ENCODE measurements around the gene METRN.
A peak's percentile ranks its signal among the peaks of the same experiment; 100 is the strongest.

Gene METRN

GRCh38 chr16:725463-726187, 10.7 kb downstream of the METRN start:
- no peak for DNase-seq

- DNase-seq = no peak
Observed at GRCh38 chr16:726188-726437, 11.2 kb downstream of the METRN start.

GRCh38 chr16:726438-727290, 11.7 kb downstream of the METRN start, which contains the start of the genes CCDC78 and HAGHL:
Gene CCDC78, minus strand, starts transcription at chr16:726443. Its CDS starts 76 bp downstream, at chr16:726367.
Gene HAGHL, plus strand, starts transcription at chr16:727106. Its CDS starts 404 bp downstream, at chr16:727510.
- peak; percentile 65 to 72 for DNase-seq

DNA sequence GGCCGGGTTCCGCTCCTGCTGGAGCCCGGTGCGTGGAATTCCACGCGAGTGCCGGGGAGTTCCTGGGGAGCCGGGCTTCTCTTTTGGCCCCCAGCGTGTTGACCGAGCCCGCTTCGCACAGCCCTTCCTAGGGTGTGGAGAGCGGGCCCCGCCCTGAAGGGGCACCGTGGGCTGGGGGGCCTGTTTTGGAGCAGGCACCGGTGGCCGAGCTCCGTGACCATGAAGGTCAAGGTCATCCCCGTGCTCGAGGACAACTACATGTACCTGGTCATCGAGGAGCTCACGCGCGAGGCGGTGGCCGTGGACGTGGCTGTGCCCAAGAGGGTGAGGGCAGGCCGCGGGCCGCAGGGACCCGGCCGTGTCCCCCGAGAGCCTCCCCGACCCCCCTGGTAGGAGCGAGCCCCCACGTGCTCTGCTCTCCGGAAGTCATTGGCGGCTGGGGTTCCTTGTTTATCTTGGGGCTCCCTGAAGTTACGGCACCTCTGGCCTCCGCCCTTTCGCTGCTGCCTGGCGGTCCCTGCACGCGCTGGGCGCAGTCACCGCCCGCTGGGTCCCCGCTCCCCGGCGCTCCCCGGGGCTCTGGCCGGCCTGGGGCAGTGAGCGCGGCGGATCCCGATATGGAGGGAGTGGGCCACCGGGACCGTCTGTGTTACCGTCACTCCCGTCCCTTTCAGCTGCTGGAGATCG, 12.5 kb downstream of the METRN start:
- peak; percentile 36 to 37 for DNase-seq

- DNase-seq = peak; percentile 64 to 72
Observed at GRCh38 chr16:728131-728889, 13.4 kb downstream of the METRN start.

GRCh38 chr16:728890-729744, 14.2 kb downstream of the METRN start:
- DNase-seq = no peak

DNA sequence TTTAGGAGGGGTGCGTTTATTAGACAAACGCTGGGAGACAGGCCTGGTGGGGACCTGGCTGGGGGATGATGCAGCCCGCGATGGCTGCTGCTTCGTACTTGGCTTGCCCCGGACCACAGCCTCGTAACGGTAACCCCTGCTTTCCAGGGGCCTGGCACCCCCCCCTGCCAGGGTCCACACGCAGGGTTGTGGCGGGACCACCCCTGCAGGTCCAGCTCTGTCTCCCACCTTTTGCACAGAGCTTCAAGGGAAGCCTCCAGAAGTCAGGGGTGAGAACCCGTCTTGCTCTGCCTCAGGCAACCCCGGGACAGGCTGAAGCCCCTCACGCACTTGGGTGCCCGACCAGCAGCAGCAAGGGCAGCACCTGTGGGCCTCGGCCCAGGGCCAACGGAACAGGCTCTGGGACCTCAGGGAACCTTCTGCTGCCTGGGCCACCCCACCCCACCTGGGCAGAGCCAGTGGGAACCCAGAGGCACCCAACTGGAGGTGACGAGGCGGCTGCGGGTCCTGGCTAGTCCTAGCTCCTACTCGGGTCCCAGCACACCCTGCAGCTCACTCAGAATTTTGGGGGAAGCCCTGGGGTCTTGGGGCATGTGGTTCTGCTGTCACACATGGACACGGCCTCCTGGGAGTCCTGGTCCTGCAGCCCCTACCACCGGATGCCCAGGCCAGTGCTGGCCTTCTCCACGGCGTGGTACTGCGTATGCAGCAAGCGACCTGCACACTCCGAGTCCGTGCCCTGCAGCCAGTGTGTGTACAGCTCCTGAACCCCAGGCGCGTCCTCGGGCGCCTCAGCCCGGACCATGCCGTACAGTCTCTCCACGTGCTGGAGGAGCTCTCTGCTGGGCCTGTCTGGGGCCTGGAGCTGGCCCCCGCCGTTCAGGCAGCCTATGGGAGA, 15.1 kb downstream of the METRN start:
- DNase-seq = no peak

DNA sequence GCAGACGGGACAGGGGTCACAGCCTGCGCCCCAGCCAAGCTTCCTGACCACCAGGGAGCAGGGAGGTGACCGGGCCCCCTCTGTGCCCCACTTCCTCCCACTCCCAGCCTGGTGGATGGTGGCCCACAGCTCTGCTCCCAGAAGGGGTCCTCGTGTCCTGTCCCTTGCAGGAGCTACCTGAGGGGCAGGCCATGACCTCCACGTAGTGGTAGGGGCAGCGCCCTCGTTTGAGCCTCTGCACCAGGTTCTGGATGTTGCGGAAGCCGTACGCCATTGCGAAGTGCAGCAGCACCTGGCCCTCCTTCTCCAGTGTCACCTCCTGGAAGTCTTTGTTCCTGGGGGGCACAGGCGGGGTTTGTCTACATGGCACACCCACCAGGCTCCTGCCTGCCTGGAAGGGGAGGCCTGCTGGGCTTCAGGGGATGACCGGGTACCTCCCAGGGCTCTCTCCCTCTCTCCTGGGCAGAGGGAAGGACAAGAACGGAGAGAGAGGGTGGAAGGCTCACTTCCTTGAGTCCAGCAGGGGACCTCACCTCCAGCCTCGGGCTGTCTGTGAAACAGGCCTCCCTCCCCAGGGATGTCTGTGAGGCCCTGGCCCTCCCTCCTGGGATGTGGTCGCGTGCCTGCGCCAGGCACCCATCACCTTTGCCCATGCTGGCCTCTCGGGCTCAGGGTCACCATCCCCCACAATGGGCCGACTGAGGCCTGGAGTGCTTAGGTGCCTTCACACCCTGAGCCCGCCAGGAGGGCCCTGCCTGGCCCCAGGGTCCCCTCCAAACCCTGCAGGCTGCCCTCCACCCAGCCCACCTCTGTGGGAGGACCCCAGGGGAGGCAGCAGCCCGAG, 16.0 kb downstream of the METRN start:
- DNase-seq = no peak

DNA sequence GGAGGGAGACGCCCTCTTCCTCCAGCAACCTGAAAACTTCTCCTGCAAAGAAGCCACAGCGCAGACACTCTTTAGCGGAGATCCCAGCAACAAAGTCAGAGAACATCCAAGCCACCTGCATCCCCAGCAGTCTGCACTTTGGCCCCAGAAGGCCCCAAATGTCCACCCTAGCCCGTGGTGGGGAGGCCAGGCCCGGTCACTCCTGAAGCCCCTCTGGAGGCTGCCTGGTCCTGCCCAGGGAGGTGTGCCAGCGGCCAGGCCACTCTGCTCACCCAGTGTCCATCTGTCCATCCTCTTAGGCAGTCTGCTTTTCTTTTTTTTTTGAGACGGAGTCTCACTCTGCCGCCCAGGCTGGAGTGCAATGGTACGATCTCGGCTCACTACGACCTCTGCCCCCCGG, 17.4 kb downstream of the METRN start:
- no peak for DNase-seq

GRCh38 chr16:732936-733335, 18.0 kb downstream of the METRN start:
- DNase-seq = no peak

- peak; percentile 50 to 52 for DNase-seq
Observed at GRCh38 chr16:733382-734207, 18.7 kb downstream of the METRN start.

- no peak for DNase-seq
Observed at GRCh38 chr16:734208-734980, 19.5 kb downstream of the METRN start.

DNA sequence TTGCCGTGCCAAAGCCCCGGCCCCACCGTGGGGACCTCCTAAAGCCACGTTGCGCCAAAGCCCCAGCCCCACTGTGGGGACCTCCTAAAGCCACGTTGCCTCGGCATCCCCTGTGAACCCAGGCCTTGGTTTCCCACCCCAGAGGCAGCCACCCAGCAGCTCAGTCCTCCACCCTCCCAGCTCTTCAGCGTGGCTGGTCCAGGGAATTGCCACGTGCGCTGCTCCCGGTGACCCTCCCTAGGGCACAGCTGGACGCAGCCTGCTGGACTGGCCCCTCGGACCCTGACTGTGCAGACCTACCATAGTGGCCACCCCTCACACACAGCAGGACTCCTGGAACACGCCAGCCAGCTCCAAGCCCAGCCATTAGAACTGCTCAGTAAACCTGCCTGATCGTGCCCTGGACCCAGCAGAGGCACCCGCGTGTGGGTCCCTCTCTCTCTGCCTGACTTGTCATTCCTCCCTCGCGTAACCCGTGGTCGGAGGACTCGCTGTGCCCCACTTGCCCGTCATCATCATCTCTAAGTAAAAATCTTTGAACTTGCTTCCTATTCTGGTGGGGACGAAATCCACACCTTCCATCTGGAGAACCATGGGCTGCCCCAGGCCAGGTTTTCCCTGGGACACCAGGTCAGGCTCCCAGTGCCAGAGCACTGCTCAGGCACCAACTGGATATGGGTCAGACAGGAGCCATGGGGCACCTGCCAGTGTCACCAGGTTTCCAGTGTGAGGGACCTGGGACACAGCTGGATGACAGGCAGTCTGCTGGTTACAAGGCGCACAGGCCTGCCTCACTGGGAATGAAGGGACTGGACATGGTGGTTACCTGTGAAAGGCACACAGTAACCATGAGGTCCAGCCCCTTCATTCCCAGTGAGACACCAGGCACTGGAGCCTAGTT, 20.3 kb downstream of the METRN start:
- DNase-seq = no peak

GRCh38 chr16:735982-736453, 21.1 kb downstream of the METRN start:
- DNase-seq = peak; percentile 72 to 80

- no peak for DNase-seq
Observed at GRCh38 chr16:736936-737481, 22.1 kb downstream of the METRN start.

Measured in activated CD4-positive, alpha-beta T cell treated with anti-CD3 and anti-CD28 coated beads, Interleukin-2, amount 50 U/mL, for 48 hours (primary cell).